Activated T-cell treated with anti-CD3 and anti-CD28 coated beads, Interleukin-2, amount 50 U/mL, for 24 hours (primary cell): ENCODE measurements around the gene TENT4B.

Experiments
- DNase-seq: peaks from one replicate; pipeline ENCODE4 v3.0.0-alpha.2; 2020
- H3K27ac Mint-ChIP-seq: 2 replicates; pipeline ENCODE4 v1.8.0; 2020; ENCODE audit warnings: mild to moderate bottlenecking, mixed read lengths
- H3K27me3 Mint-ChIP-seq: 2 replicates; pipeline ENCODE4 v1.8.0; 2020; ENCODE audit warnings: mixed read lengths
- H3K36me3 Mint-ChIP-seq: 2 replicates; pipeline ENCODE4 v1.8.0; 2020; ENCODE audit warnings: low read depth, mixed read lengths
- H3K4me1 Mint-ChIP-seq: 2 replicates; pipeline ENCODE4 v1.8.0; 2020; ENCODE audit warnings: low read depth, mixed read lengths
- H3K4me3 Mint-ChIP-seq: 2 replicates; pipeline ENCODE4 v1.8.0; 2020; ENCODE audit warnings: mild to moderate bottlenecking, moderate library complexity, mixed read lengths
- H3K9me3 Mint-ChIP-seq: 2 replicates; pipeline ENCODE4 v1.8.0; 2020; ENCODE audit warnings: mixed read lengths

The TENT4B gene

GRCh38 chr16:50276801-50277555, 123.9 kb downstream of the TENT4B start:
- Mint-ChIP-seq H3K9me3 (peaks cover 2% of the 10 kb centered on the region), H3K4me3 (peak overlapping the region; percentile 48), H3K27me3 (no peaks in the 10 kb centered on the region), H3K36me3 (peaks cover 66% of the 10 kb centered on the region), H3K27ac (peak overlapping the region; percentile 96), H3K4me1 (peaks cover 98% of the 10 kb centered on the region)
- no peak for DNase-seq

- no peaks in the 10 kb centered on the region for H3K27me3 Mint-ChIP-seq
- H3K36me3 Mint-ChIP-seq, result peaks cover 69% of the 10 kb centered on the region
- peak overlapping the region; percentile 96 for H3K27ac Mint-ChIP-seq
- H3K4me3 Mint-ChIP-seq, result peak overlapping the region; percentile 48
- H3K9me3 Mint-ChIP-seq, result peaks cover 2% of the 10 kb centered on the region
- H3K4me1 Mint-ChIP-seq, result peaks cover 98% of the 10 kb centered on the region
- DNase-seq, result no peak
These were observed 125.1 kb downstream of the TENT4B start for GRCh38 chr16:50278251-50278650.

- H3K9me3 Mint-ChIP-seq, result peaks cover 2% of the 10 kb centered on the region
- H3K27ac Mint-ChIP-seq, result peak overlapping the region; percentile 96
- H3K27me3 Mint-ChIP-seq, result no peaks in the 10 kb centered on the region
- H3K4me1 Mint-ChIP-seq, result peaks cover 98% of the 10 kb centered on the region
- DNase-seq, result no peak
- H3K36me3 Mint-ChIP-seq, result peaks cover 70% of the 10 kb centered on the region
- no peak overlapping the region for H3K4me3 Mint-ChIP-seq
These were observed 126.4 kb downstream of the TENT4B start for GRCh38 chr16:50279504-50279865.

- Mint-ChIP-seq H3K27ac (no peak overlapping the region), H3K4me3 (no peak overlapping the region), H3K36me3 (peaks cover 72% of the 10 kb centered on the region), H3K4me1 (peaks cover 98% of the 10 kb centered on the region), H3K9me3 (peaks cover 2% of the 10 kb centered on the region), H3K27me3 (no peaks in the 10 kb centered on the region)
- no peak for DNase-seq
These were observed 127.8 kb downstream of the TENT4B start for GRCh38 chr16:50280932-50281331.
